Stimulated activated CD8-positive, alpha-beta memory T cell treated with anti-CD3 and anti-CD28 coated beads, Interleukin-4, amount 100 ng/mL, for 24 hours (primary cell): ENCODE measurements around the gene ARHGAP26.
A peak's percentile ranks its signal among the peaks of the same experiment; 100 is the strongest.
"Not testable (repeated sequence)": the region's sequence is repeated elsewhere in the genome, so short reads cannot be mapped to it uniquely, and the experiment has no call there.

ENCODE experiments used
- DNase-seq: peaks from one replicate; pipeline ENCODE4 v3.0.0-alpha.2; 2020; ENCODE audit warnings: low read depth

The ARHGAP26 gene

GRCh38 chr5:142981886-142982820 lies 212.0 kb downstream of the ARHGAP26 start:
- DNase-seq, result no peak

GRCh38 chr5:142982821-142983200 lies 212.6 kb downstream of the ARHGAP26 start:
- DNase-seq, result no peak

DNA sequence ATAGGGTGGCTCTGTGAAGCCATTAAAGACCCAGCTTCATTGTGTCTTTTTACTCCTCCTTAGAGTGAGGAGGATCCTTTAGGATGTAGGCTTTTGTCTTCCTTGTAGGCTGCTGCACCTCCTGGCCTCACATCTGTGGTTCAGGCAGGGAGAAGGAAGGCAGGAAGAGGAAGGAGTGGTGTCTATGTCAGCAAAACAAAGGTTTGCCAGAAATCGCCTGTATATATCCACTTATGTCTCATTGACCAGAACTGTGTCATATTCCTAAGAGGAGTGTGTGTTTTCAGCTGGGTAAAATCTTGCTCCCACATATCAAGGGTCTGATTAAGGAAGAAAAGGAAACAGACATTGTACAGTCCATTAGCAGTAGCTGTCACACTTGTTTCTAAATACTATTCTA lies 213.8 kb downstream of the ARHGAP26 start:
- DNase-seq, result no peak

DNA sequence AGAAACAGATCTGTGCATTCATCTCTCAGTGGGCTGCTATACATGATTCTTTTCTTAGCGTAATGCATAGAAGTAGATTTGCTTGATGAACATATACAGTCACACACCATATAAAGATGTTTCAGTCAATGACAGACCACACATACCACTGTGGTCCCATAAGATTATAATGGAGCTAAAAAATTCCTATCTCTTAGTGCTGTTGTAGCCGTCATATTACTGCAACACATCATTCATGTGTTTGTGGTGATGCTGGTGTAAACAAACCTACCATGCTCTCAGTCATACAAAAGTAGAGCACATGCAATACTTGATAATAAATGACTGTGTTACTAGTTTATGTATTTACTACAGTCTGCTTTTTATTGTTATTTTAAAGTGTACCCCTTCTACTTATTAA lies 214.3 kb downstream of the ARHGAP26 start:
- DNase-seq, result no peak

- not testable (repeated sequence) for DNase-seq
These were observed 219.1 kb downstream of the ARHGAP26 start for GRCh38 chr5:142989270-142989669.

- not testable (repeated sequence) for DNase-seq
These were observed 219.9 kb downstream of the ARHGAP26 start for GRCh38 chr5:142990073-142990472.

DNA sequence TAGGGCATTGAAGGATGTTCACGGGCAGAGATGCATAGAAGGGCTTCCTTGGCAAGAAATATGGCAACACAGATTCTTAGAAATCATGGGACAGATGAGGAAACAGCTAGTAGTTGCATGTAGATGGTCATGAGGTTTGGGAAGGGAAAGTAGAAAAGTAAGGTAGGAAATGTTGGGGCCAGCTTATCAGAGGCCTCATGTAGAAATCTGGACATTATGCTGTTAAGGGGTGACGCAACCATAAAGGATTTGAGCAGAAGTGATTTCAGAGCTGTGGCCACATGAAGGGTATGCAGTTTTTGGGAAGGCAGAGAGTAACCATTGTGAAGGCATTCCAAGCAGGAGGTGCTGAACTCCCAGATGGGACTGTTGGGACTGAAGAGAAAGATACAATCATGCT lies 224.0 kb downstream of the ARHGAP26 start:
- DNase-seq, result no peak

GRCh38 chr5:142995621-142996020 lies 225.4 kb downstream of the ARHGAP26 start:
- not testable (repeated sequence) for DNase-seq

DNA sequence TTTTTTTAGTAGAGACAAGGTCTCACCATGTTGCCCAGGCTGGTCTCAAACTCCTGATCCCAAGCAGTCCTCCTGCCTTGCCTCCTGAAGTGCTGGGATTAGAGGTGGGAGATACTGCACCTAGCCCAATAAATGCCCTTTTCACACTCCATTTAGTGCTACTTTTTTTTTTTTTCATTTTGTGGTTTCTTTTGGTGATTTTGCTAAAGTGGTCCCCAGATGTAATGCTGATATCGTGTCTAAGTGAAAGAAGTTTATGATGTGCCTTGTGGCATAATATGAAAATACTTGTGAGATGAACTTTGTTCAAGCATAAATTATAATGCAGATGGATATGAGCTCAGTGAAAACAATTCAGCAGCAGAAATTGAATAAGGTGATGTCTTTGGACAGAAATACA lies 227.4 kb downstream of the ARHGAP26 start:
- no peak for DNase-seq

GRCh38 chr5:142998316-142999020 lies 228.3 kb downstream of the ARHGAP26 start:
- no peak for DNase-seq

GRCh38 chr5:143000551-143000950 lies 230.4 kb downstream of the ARHGAP26 start:
- DNase-seq, result not testable (repeated sequence)

DNA sequence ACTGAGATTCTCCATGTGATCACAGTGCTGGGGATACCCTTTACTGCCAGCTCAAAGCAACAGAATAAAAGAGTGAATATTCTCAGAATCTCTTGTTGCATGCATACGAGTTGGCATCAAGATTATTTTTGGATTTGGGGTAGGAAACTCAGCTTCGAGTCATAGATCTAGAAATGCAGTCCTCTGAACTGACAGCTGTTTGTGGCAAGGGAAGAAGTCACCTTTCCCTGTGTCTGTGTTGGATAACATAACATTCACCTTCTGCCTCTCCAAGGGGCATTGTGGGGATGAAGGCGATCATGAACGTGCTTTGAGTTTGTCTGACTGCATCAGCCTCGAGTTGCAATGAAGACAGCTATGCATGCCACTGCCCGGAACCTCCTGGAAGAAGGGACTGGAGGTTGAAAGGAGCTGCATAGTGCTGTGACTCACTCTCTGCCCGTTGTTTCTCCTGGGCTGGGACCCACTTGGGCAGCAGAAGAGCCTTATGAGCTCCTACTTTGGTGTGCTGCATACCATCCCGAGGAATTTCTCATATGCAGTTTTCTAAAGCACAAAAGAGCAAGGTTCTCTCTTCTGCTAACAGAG lies 231.7 kb downstream of the ARHGAP26 start:
- no peak for DNase-seq

DNA sequence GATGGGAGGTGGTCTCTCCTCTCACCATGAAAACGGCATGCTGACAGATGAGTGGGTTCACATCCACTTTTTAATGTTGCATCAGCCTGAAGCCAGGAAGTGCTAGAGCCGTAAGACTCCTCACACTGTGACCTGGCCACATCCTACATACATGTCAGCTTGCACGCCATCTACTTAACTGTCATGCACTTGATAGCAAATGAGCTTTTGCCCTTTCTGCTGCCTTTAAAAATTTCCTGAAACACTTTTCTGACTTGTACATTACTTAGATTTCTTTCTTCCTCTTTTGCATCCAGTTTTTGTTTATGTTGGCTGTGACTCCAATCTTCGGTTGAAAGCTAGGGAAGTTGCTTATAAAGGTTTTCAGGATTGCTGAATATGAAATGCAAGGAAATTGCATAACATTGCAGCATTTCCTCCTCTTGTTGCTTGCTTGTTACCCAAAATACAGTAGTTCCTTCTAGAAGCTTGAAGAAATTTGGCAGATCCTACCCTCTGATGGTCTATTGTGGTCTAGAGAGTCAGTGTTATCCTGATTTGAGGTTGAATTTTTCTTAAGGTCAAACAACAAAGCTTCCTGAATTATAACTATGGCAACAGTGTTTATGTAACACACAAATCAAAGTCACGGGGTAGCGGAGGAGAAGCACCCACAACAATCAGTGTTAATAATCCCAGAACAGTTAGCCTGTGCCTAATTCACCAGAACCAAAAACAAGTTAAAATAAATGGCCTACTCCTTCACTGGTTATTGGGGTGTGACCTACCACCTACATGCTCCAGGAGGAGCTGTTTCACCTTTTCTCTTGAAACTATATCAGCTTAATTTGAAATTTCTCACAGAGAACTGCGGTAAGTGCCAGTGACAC lies 232.5 kb downstream of the ARHGAP26 start:
- DNase-seq, result peak; percentile 39

DNA sequence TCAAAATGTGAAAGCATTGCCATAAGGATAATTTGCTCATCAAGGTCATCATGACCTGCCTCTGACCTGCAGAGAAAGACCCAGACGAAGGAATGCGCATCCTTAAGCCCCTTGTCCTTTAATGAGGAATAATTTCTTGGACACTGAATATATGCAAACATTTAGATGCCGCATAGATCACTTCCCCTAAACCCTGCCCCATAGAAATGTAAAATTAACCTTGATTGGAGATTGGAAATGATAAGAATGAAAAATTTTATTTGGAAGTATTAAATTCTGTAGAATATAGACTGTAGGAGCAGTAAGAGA lies 233.1 kb downstream of the ARHGAP26 start:
- DNase-seq, result no peak

DNA sequence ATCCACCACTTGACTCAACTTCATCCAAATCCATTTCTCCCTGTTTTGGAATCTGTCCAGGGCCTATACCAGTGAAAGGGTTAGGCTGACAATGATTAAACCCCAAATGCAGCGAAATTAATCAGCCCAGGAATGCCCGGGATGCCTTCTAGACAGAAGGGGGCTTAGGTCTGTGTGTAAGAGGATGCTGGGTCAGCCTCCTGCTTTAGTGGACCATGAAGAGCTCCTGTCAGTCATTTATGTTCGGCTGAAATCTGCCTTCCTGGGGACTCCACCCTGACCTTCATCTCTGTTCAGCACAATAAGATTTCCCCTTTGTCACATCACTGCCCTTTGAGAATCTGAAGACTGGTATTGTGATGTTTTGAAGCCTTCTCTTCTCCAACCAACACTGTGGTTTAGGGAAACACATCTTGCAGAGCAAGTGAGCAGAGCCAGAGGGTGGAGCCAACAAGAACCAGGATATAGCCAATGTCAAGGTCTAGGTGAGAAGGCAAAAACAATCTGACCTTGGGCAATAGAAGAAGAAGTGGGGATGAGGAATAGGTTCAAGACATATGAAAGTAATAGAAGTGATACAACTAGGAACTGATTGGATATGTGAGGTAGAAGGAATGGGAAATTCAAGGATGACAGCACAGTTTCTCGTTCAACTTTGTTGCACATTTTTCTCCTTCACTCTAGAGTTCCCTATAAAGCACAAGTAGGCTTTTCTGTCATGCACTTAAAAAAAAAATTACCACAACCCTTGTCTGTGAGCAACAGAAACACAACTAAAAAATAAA lies 234.4 kb downstream of the ARHGAP26 start:
- no peak for DNase-seq

DNA sequence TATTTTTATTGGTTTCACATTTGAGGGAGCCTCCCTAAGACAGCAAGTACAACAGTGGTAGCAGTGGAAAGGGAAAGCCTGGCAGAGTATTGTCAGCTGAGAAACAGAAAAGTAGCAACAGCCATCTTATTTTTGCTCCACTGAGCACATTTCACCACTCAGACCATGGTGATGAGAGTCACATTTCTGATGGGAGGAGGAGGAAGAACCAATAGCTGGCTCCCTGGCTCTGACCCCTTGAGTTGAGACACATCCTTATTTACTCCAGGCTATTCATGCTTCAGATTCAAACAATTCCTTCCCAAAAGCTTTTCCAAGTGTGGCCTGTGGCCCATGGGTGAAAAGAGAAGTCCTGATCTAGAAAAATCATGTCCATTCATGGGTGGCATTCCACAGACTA lies 236.3 kb downstream of the ARHGAP26 start:
- no peak for DNase-seq

- no peak for DNase-seq
These were observed 237.9 kb downstream of the ARHGAP26 start for GRCh38 chr5:143008032-143008431.

DNA sequence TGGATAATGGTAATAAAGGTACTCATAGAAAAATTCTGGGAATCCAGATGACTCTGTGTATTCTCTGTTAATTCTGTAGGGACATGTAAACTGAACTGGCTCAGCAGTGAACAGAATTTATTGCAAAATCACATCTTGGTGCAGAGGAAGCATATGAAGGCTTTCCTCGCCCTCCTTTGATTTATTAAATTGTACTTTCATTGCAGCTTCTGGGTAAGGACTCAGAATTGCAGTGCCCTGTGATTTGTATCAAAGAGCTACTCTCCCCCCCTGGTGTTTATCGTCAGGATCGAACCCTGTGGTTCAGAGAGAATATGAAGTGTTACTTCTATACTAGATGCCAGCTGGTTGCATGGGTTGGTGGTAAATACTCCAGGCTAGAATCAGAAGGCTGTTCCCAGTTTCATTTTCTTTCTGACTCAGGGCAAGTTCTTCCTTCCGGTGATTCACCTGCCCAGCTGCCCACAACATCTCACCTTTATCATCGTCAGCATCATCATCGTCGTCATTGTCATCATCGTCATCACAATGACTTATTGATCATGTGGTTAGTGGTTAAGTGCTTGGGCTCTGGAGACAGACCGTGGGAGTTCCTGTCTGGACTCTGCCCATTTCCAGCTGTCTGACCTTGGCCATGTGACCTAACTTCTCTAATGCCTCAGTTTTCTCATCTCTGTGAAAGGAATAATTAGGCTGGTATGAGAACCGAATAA lies 238.8 kb downstream of the ARHGAP26 start:
- peak; percentile 58 for DNase-seq

DNA sequence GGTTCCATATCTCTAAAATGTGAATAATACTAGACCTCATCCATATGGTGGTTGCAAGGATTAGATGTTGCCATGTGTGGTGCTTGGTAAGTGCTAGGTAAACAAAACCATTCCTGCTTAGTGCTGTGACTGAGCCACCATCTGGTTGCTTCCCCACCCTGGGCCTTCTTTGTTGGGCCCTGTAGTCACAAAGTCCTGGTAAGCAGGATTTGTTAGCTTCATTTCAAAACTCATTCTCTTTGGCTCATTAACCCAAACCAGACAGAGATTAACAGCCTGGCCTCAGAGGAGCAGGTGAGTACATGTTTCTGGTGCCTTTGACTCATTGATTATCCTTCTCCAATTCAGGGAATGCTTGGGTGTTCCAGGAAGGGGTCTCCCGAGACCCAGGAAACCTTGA lies 240.2 kb downstream of the ARHGAP26 start:
- DNase-seq, result no peak

- DNase-seq, result no peak
These were observed 241.4 kb downstream of the ARHGAP26 start for GRCh38 chr5:143011585-143011984.
